Gastroesophageal sphincter (tissue), 4 donors: ENCODE data around the gene PPTC7. TPM values are rescaled to one million over a fixed set of nuclear protein-coding genes. Genes with fewer than 3 reads are reported as not detected.
"Not testable (repeated sequence)": the region's sequence is repeated elsewhere in the genome, so short reads cannot be mapped to it uniquely, and the experiment has no call there.

Experiments
- ATAC-seq: fragments of 150-250 bp; one replicate; pipeline ENCODE4 v1.9.1; 2016; ENCODE audit warnings: mild to moderate bottlenecking, moderate library complexity
- H3K27ac ChIP-seq, 4 donors: fragments of 200-600 bp; sonication (generic) in 3 of 4; 1 replicate in 3 of 4; 2 replicates in 1 of 4; pipeline ENCODE4 v1.5.1; 2016 to 2019
- H3K27me3 ChIP-seq: fragments of 200-600 bp; sonication (generic); one replicate; pipeline ENCODE4 v1.5.1; 2019
- H3K36me3 ChIP-seq, 2 donors: fragments of 200-600 bp; sonication (generic); one replicate each; pipeline ENCODE4 v1.5.1; 2019; ENCODE audit warnings: control low read depth in 1 of 2
- H3K4me1 ChIP-seq, 3 donors: fragments of 200-600 bp; sonication (generic); 1 replicate in 2 of 3; 2 replicates in 1 of 3; pipeline ENCODE4 v1.5.1; 2016 to 2019; ENCODE audit warnings: control low read depth in 2 of 3
- H3K4me3 ChIP-seq, 2 donors: fragments of 200-600 bp; sonication (generic); one replicate each; pipeline ENCODE4 v1.5.1; 2019; ENCODE audit warnings: mild to moderate bottlenecking in 1 of 2, moderate library complexity in 1 of 2
- H3K9me3 ChIP-seq, 3 donors: fragments of 200-600 bp; sonication (generic); one replicate each; pipeline ENCODE4 v1.5.1; 2017 to 2019; ENCODE audit warnings: control low read depth in 2 of 3
- CTCF ChIP-seq, 4 experiments: fragments of 200-600 bp in 2 of 4; fragments of 450-650 bp in 2 of 4; sonication (generic) in 1 of 4; IDR thresholded peaks; one replicate each; pipeline ENCODE4 v1.5.1; 2017 to 2019; ENCODE audit warnings: antibody characterized with exemption in 4 of 4, mild to moderate bottlenecking in 2 of 4, moderate library complexity in 2 of 4
- EP300 ChIP-seq: sonication (generic); formaldehyde crosslinking; IDR thresholded peaks from one replicate; pipeline ENCODE4 v1.6.1; 2017; ENCODE audit warnings: antibody characterized with exemption, mild to moderate bottlenecking
- POLR2A ChIP-seq, 2 donors: fragments of 450-650 bp; IDR thresholded peaks; one replicate each; pipeline ENCODE4 v1.6.1; 2017; ENCODE audit warnings: antibody characterized with exemption in 2 of 2, mild to moderate bottlenecking in 2 of 2, moderate library complexity in 1 of 2
- POLR2AphosphoS5 ChIP-seq: sonication (generic); formaldehyde crosslinking; IDR thresholded peaks from one replicate; pipeline ENCODE4 v1.6.1; 2017; ENCODE audit warnings: antibody characterized with exemption
- WGBS, 2 donors: methylation state at CpG; one replicate each; pipeline ENCODE4 v1.1.5; 2018; ENCODE audit warnings: low coverage in 1 of 2; 5-methylcytosine and 5-hydroxymethylcytosine counted together
- total RNA-seq, 4 donors: library from RNA; depleted of rRNA; stranded (reverse); fragments of >200 nt; gene quantifications; one replicate each; pipeline ENCODE4 v1.1.0, GENCODE V29; 2016

The PPTC7 gene
- total RNA-seq, 4 donors from 2014 or later, result 37.5 to 48.6 (median 41.9) TPM

- ATAC-seq, result no peak
- no peaks in the 10 kb centered on the region for H3K9me3 ChIP-seq
- H3K4me3 ChIP-seq, result no peak overlapping the region
- H3K36me3 ChIP-seq, result no peaks in the 10 kb centered on the region
- no peaks in the 10 kb centered on the region for H3K27me3 ChIP-seq
- peak overlapping the region in 1 of 4 donors; percentile 63 for H3K27ac ChIP-seq
- 93 to 96% methylated on average over 3 to 4 of the region's 5 CpGs for WGBS, 2 donors
- TF ChIP-seq CTCF (IDR thresholded peaks at IDR 0.05) (no peak), EP300 (no peak), POLR2AphosphoS5 (no peak), POLR2A (IDR thresholded peaks at IDR 0.05) (no peak)
- peaks cover 0 to 21% (median 6%) of the 10 kb centered on the region in 3 donors for H3K4me1 ChIP-seq
Measured at GRCh38 chr12:110592078-110592477, 9.0 kb upstream of the PPTC7 start.

- TF ChIP-seq EP300, result no peak
- no peak for TF ChIP-seq CTCF (IDR thresholded peaks at IDR 0.05)
- TF ChIP-seq POLR2A (IDR thresholded peaks at IDR 0.05), result no peak
- TF ChIP-seq POLR2AphosphoS5, result no peak
- Histone ChIP-seq H3K27me3 (no peaks in the 10 kb centered on the region), H3K4me1 (peaks cover 0 to 21% (median 6%) of the 10 kb centered on the region in 3 donors), H3K9me3 (no peaks in the 10 kb centered on the region), H3K36me3 (no peaks in the 10 kb centered on the region), H3K4me3 (no peak overlapping the region), H3K27ac (peak overlapping the region; percentile 7 to 70 (median 58))
- ATAC-seq, result no peak
- 79 to 83% methylated on average over 2 to 7 of the region's 7 CpGs for WGBS, 2 donors
Measured at GRCh38 chr12:110591451-110592051, 8.4 kb upstream of the PPTC7 start.

GRCh38 chr12:110590806-110591326 is 7.7 kb upstream of the PPTC7 start:
- Histone ChIP-seq H3K9me3 (no peaks in the 10 kb centered on the region), H3K27ac (peak overlapping the region; percentile 39 to 70 (median 58)), H3K4me3 (no peak overlapping the region), H3K36me3 (no peaks in the 10 kb centered on the region), H3K27me3 (no peaks in the 10 kb centered on the region), H3K4me1 (peaks cover 0 to 28% (median 6%) of the 10 kb centered on the region in 3 donors)
- no peak for TF ChIP-seq EP300
- no peak for TF ChIP-seq POLR2A (IDR thresholded peaks at IDR 0.05)
- no peak for TF ChIP-seq POLR2AphosphoS5
- no peak for TF ChIP-seq CTCF (IDR thresholded peaks at IDR 0.05)
- peak; percentile 79 for ATAC-seq
- WGBS, 2 donors, result 27 to 35% methylated on average over 3 of the region's 3 CpGs

- TF ChIP-seq POLR2AphosphoS5 (no peak), CTCF (IDR thresholded peaks at IDR 0.05) (no peak), EP300 (no peak), POLR2A (IDR thresholded peaks at IDR 0.05) (no peak)
- 94 to 100% methylated on average over 1 of the region's 1 CpG for WGBS, 2 donors
- H3K27ac ChIP-seq, result peak overlapping the region in 3 of 4 donors; percentile 52 to 70 (median 63)
- peaks cover 0 to 36% (median 6%) of the 10 kb centered on the region in 3 donors for H3K4me1 ChIP-seq
- no peaks in the 10 kb centered on the region for H3K36me3 ChIP-seq
- no peaks in the 10 kb centered on the region for H3K9me3 ChIP-seq
- ATAC-seq, result no peak
- no peaks in the 10 kb centered on the region for H3K27me3 ChIP-seq
- H3K4me3 ChIP-seq, result no peak overlapping the region
Measured at GRCh38 chr12:110590059-110590458, 6.9 kb upstream of the PPTC7 start.

- H3K9me3 ChIP-seq, H3K27me3 ChIP-seq, ATAC-seq, H3K36me3 ChIP-seq, H3K4me3 ChIP-seq: not testable (repeated sequence)
- WGBS, 2 donors, result no CpG with 5 or more reads among the region's 2 CpGs
- Histone ChIP-seq H3K27ac (peak overlapping the region in 2 of 4 donors; percentile 94 to 96), H3K4me1 (peaks cover 2 to 54% (median 15%) of the 10 kb centered on the region in 3 donors)
Measured at GRCh38 chr12:110587102-110587501, 4.0 kb upstream of the PPTC7 start.
